Liver (tissue), 9 donors: Measurements from ENCODE around the gene MAGEB17. TPM values are rescaled to one million over a fixed set of nuclear protein-coding genes. Genes with fewer than 3 reads are reported as not detected.

Experiments
- DNase-seq: peaks from one replicate; pipeline ENCODE4 v3.0.0-alpha.2; 2017; ENCODE audit warnings: low spot score
- H3K27ac ChIP-seq, 2 donors: one replicate each; pipeline ENCODE4 v1.7.0; 2013; ENCODE audit warnings: inconsistent platforms in 2 of 2, low read length in 2 of 2, control low read depth in 1 of 2, low read depth in 1 of 2, mild to moderate bottlenecking in 1 of 2
- H3K27me3 ChIP-seq, 4 donors: one replicate each; pipeline versions ENCODE4 v1.6.1 to v1.7.0; 2013; ENCODE audit warnings: low read length in 3 of 4, inconsistent platforms in 1 of 4, mild to moderate bottlenecking in 1 of 4, moderate library complexity in 1 of 4; ENCODE audit not compliant: control insufficient read depth in 4 of 4, insufficient read depth in 4 of 4
- H3K36me3 ChIP-seq, 4 donors: one replicate each; pipeline versions ENCODE4 v1.6.1 to v1.7.0; 2013; ENCODE audit warnings: low read length in 3 of 4, mild to moderate bottlenecking in 3 of 4, low read depth in 1 of 4, moderate library complexity in 1 of 4; ENCODE audit not compliant: control insufficient read depth in 4 of 4, insufficient read depth in 3 of 4
- H3K4me1 ChIP-seq, 4 donors: one replicate each; pipeline versions ENCODE4 v1.6.1 to v1.7.0; 2013; ENCODE audit warnings: low read length in 3 of 4, mild to moderate bottlenecking in 3 of 4, moderate library complexity in 1 of 4; ENCODE audit not compliant: control insufficient read depth in 4 of 4, insufficient read depth in 4 of 4
- H3K4me3 ChIP-seq, 3 donors: one replicate each; pipeline versions ENCODE4 v1.6.1 to v1.7.0; 2013; ENCODE audit warnings: low read length in 3 of 3, control low read depth in 1 of 3, low read depth in 1 of 3, mild to moderate bottlenecking in 1 of 3
- H3K9ac ChIP-seq, 2 donors: one replicate each; pipeline ENCODE4 v1.7.0; 2013; ENCODE audit warnings: low read length in 2 of 2, mild to moderate bottlenecking in 2 of 2, moderate library complexity in 2 of 2, control low read depth in 1 of 2, low read depth in 1 of 2
- H3K9me3 ChIP-seq, 4 donors: one replicate each; pipeline versions ENCODE4 v1.6.1 to v1.7.0; 2013; ENCODE audit warnings: low read length in 3 of 4; ENCODE audit not compliant: control insufficient read depth in 4 of 4
- CTCF ChIP-seq: fragments of 150-350 bp; IDR thresholded peaks from 2 replicates; pipeline ENCODE4 v1.5.1; 2017; ENCODE audit warnings: improper control_type of control experiment, low read depth, low read length; ENCODE audit not compliant: missing input control
- EGR1 ChIP-seq, 2 donors: IDR thresholded peaks; 2 replicates each; pipeline ENCODE4 v1.6.1; 2016 to 2018; ENCODE audit warnings: antibody characterized with exemption in 2 of 2, low read depth in 2 of 2
- FOXA1 ChIP-seq: IDR thresholded peaks from 2 replicates; pipeline ENCODE4 v1.6.1; 2016; ENCODE audit warnings: antibody characterized with exemption
- GABPA ChIP-seq, 2 donors: IDR thresholded peaks in 1 of 2; conservative IDR thresholded peaks in 1 of 2; 2 replicates each; pipeline ENCODE4 v1.6.1; 2016; ENCODE audit warnings: antibody characterized with exemption in 2 of 2, mild to moderate bottlenecking in 1 of 2, moderate library complexity in 1 of 2
- HNF4A ChIP-seq, 2 donors: conservative IDR thresholded peaks; 2 replicates each; pipeline ENCODE4 v1.6.1; 2016; ENCODE audit warnings: antibody characterized with exemption in 2 of 2, mild to moderate bottlenecking in 2 of 2
- HNF4G ChIP-seq: IDR thresholded peaks from 2 replicates; pipeline ENCODE4 v1.6.1; 2016; ENCODE audit warnings: antibody characterized with exemption
- JUND ChIP-seq, 2 donors: IDR thresholded peaks; 2 replicates each; pipeline ENCODE4 v1.6.1; 2016; ENCODE audit warnings: antibody characterized with exemption in 2 of 2
- MAX ChIP-seq: IDR thresholded peaks from 2 replicates; pipeline ENCODE4 v1.6.1; 2016; ENCODE audit warnings: antibody characterized with exemption
- NR2F2 ChIP-seq: IDR thresholded peaks from 2 replicates; pipeline ENCODE4 v1.6.1; 2016; ENCODE audit warnings: antibody characterized with exemption
- RAD21 ChIP-seq, 2 donors: IDR thresholded peaks; 2 replicates each; pipeline ENCODE4 v1.6.1; 2016; ENCODE audit warnings: antibody characterized with exemption in 2 of 2, mild to moderate bottlenecking in 2 of 2
- RXRA ChIP-seq, 2 donors: IDR thresholded peaks; 2 replicates each; pipeline ENCODE4 v1.6.1; 2017 to 2018; ENCODE audit warnings: antibody characterized with exemption in 2 of 2, mild to moderate bottlenecking in 1 of 2
- SP1 ChIP-seq: IDR thresholded peaks from 2 replicates; pipeline ENCODE4 v1.6.1; 2018; ENCODE audit warnings: antibody characterized with exemption, mild to moderate bottlenecking
- TAF1 ChIP-seq: conservative IDR thresholded peaks from 2 replicates; pipeline ENCODE4 v1.6.1; 2016; ENCODE audit warnings: antibody characterized with exemption, mild to moderate bottlenecking
- YY1 ChIP-seq: IDR thresholded peaks from 2 replicates; pipeline ENCODE4 v1.6.1; 2016; ENCODE audit warnings: antibody characterized with exemption, mild to moderate bottlenecking
- ZBTB33 ChIP-seq: IDR thresholded peaks from 2 replicates; pipeline ENCODE4 v1.6.1; 2016; ENCODE audit warnings: antibody characterized with exemption
- WGBS: extraction: QIAGEN DNeasy Blood & Tissue Kit; methylation state at CpG from one replicate; pipeline ENCODE4 v1.1.7; 2013; 5-methylcytosine and 5-hydroxymethylcytosine counted together
- polyA plus RNA-seq, 2 donors: library from polyadenylated mRNA; stranded (reverse) in 1 of 2; unstranded in 1 of 2; fragments of 200-250 nt in 1 of 2; fragments of >200 nt in 1 of 2; fragmentation: Nextera tagmentation in 1 of 2; extraction: Ambion mirVana in 1 of 2; gene quantifications; one replicate each; pipeline versions ENCODE4 v1.2.1 to v1.2.3, GENCODE V29; 2013 to 2015
- total RNA-seq, 2 donors: library from RNA; depleted of rRNA; stranded (reverse); fragments of >200 nt; gene quantifications; one replicate each; pipeline ENCODE4 v1.2.3, GENCODE V29; 2014
- TF ChIP-seq, protein P1 (sequence below): IDR thresholded peaks from 2 replicates; pipeline ENCODE4 v1.6.1; 2016; ENCODE audit warnings: antibody characterized with exemption
- TF ChIP-seq, protein P2 (sequence below): IDR thresholded peaks from 2 replicates; pipeline ENCODE4 v1.6.1; 2016; ENCODE audit warnings: antibody characterized with exemption, mild to moderate bottlenecking
- donor health status: healthy.
- donor health status: healthy.
- donor health status: healthy.
- donor health status: healthy.
- donor health status: healthy.

The MAGEB17 gene
- total and polyA plus RNA-seq, 4 donors = not detected

GRCh38 chrX:16138108-16138427 lies 29.2 kb upstream of the MAGEB17 start:
- TF ChIP-seq, protein P1, sequence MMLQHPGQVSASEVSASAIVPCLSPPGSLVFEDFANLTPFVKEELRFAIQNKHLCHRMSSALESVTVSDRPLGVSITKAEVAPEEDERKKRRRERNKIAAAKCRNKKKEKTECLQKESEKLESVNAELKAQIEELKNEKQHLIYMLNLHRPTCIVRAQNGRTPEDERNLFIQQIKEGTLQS = no peak
- TF ChIP-seq RAD21 (IDR thresholded peaks at IDR 0.05) = peak in 1 of 2 donors; percentile 24
- no peak for DNase-seq
- Histone ChIP-seq H3K27ac (no peak overlapping the region), H3K9ac (no peak overlapping the region), H3K9me3 (no peaks in the 10 kb centered on the region), H3K4me1 (no peaks in the 10 kb centered on the region), H3K27me3 (no peaks in the 10 kb centered on the region), H3K36me3 (no peaks in the 10 kb centered on the region), H3K4me3 (no peak overlapping the region)
- WGBS = 69% methylated on average over 1 of the region's 1 CpG

DNA sequence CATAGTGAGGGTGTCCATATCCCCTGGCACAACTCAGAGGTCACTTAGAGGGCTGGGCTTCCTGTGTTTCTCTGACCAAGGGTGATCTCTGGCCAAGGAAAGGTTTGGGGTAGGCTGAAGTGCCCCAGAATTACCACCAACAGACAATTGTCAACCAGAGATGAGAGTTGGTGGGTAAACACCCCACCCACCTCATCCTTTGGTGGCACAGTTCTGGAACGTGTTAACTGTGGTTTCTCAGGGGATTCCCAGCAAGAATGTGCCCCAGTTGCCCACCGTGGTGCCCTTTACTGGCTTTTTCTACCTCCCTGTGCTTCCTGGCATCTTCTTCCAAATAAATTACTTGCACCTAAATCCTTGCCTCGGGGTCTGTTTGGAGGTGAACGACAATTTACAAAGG lies 26.8 kb upstream of the MAGEB17 start:
- Histone ChIP-seq H3K4me1 (no peaks in the 10 kb centered on the region), H3K9ac (no peak overlapping the region), H3K27ac (no peak overlapping the region), H3K9me3 (no peaks in the 10 kb centered on the region), H3K4me3 (no peak overlapping the region), H3K27me3 (no peaks in the 10 kb centered on the region), H3K36me3 (no peaks in the 10 kb centered on the region)
- WGBS = 77% methylated on average over 4 of the region's 4 CpGs
- TF ChIP-seq, protein P1 = no peak
- TF ChIP-seq TAF1 = no peak
- no peak for TF ChIP-seq YY1
- TF ChIP-seq FOXA1 = no peak
- TF ChIP-seq HNF4A (conservative IDR thresholded peaks at IDR 0.05) = no peak
- no peak for TF ChIP-seq RXRA (IDR thresholded peaks at IDR 0.05)
- no peak for TF ChIP-seq ZBTB33
- no peak for TF ChIP-seq GABPA (IDR thresholded peaks at IDR 0.05 in 1 of 2, conservative IDR thresholded peaks at IDR 0.05 in 1 of 2)
- TF ChIP-seq JUND (IDR thresholded peaks at IDR 0.05) = no peak
- TF ChIP-seq EGR1 (IDR thresholded peaks at IDR 0.05; ENCODE audit: low read depth in 2 of 2) = no peak
- no peak for TF ChIP-seq NR2F2
- no peak for TF ChIP-seq CTCF
- no peak for TF ChIP-seq MAX
- TF ChIP-seq RAD21 (IDR thresholded peaks at IDR 0.05) = no peak
- no peak for TF ChIP-seq SP1
- TF ChIP-seq, protein P2, sequence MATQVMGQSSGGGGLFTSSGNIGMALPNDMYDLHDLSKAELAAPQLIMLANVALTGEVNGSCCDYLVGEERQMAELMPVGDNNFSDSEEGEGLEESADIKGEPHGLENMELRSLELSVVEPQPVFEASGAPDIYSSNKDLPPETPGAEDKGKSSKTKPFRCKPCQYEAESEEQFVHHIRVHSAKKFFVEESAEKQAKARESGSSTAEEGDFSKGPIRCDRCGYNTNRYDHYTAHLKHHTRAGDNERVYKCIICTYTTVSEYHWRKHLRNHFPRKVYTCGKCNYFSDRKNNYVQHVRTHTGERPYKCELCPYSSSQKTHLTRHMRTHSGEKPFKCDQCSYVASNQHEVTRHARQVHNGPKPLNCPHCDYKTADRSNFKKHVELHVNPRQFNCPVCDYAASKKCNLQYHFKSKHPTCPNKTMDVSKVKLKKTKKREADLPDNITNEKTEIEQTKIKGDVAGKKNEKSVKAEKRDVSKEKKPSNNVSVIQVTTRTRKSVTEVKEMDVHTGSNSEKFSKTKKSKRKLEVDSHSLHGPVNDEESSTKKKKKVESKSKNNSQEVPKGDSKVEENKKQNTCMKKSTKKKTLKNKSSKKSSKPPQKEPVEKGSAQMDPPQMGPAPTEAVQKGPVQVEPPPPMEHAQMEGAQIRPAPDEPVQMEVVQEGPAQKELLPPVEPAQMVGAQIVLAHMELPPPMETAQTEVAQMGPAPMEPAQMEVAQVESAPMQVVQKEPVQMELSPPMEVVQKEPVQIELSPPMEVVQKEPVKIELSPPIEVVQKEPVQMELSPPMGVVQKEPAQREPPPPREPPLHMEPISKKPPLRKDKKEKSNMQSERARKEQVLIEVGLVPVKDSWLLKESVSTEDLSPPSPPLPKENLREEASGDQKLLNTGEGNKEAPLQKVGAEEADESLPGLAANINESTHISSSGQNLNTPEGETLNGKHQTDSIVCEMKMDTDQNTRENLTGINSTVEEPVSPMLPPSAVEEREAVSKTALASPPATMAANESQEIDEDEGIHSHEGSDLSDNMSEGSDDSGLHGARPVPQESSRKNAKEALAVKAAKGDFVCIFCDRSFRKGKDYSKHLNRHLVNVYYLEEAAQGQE = no peak
- TF ChIP-seq HNF4G = no peak
- no peak for DNase-seq
